Stimulated activated CD8-positive, alpha-beta memory T cell treated with anti-CD3 and anti-CD28 coated beads, Interleukin-12 subunit alpha, Interleukin-12 subunit beta, amount 100 ng/mL, for 4 hours (primary cell): Measurements from ENCODE around the gene AQP5.

Experiments used
- DNase-seq: peaks from one replicate; pipeline ENCODE4 v3.0.0-alpha.2; 2020; ENCODE audit warnings: low read depth

The AQP5 gene

GRCh38 chr12:49964849-49965624 is 3.4 kb downstream of the AQP5 start:
- no peak for DNase-seq

- DNase-seq, result no peak
Observed at GRCh38 chr12:49965836-49966235, 4.2 kb downstream of the AQP5 start.

DNA sequence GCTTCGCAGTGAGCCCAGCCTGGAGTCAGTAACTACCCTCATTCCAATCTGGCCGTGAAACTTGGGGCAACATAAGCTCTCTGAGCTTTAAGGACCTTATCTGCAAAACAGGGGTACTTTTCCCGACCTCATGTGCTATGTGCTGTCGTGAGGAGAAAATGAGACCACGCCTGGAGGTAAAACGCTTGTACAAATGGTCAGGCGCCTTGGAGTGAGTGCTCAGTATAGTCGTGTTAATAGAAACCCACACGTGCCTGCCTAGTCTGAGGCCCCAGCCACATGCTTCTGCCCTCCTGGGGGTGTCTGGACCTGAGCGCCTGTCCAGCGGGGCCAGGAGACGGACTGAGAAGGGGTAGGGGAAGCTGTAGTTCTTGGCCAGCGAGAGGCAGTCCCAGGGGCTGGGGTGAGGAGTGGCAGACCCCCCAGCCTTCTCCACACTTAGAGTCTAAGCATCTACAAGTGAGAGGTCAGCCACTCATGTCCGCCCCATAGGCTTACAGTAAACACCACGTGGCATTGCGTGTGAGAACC is 4.9 kb downstream of the AQP5 start:
- DNase-seq, result no peak

DNA sequence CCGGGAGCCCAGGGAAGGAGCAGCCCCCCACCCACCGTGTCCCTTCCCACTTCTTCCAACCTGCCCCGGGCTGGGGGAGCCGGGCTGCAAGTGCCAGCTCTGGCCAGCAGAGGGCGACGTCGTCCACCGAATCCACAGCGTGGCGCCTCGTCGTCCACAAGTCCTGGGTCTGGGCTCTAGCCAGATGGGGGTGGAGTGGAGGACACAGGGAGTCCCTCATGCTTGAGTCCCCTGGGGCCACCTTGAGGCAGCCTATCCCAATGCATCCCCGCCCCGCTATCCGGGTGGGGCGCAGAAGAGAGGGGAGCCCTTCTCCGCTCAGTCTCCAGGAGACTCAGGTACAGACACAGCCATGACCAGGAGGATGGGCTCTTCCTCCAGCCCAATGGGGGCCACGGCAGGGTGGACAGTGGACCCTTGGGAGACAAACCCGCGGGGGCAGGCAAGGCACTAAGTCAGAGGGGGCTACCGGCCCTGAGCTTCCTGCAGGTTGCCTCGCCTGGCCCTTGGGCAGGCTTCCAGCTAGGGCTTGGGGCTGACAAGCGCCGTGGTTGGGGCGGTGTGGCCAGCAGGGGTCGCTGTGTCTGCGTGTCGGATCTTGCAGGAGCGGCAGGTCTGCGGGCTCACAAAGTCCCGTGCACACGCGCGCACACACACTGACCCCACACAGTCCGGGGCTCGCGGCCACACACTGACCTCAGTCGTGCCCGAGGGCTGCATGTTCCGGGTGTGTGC is 5.5 kb downstream of the AQP5 start:
- peak; percentile 77 for DNase-seq

- no peak for DNase-seq
Observed at GRCh38 chr12:49967777-49968250, 6.1 kb downstream of the AQP5 start.

- no peak for DNase-seq
Observed at GRCh38 chr12:49968471-49968870, 6.8 kb downstream of the AQP5 start.

GRCh38 chr12:49969027-49969426 is 7.4 kb downstream of the AQP5 start:
- no peak for DNase-seq

DNA sequence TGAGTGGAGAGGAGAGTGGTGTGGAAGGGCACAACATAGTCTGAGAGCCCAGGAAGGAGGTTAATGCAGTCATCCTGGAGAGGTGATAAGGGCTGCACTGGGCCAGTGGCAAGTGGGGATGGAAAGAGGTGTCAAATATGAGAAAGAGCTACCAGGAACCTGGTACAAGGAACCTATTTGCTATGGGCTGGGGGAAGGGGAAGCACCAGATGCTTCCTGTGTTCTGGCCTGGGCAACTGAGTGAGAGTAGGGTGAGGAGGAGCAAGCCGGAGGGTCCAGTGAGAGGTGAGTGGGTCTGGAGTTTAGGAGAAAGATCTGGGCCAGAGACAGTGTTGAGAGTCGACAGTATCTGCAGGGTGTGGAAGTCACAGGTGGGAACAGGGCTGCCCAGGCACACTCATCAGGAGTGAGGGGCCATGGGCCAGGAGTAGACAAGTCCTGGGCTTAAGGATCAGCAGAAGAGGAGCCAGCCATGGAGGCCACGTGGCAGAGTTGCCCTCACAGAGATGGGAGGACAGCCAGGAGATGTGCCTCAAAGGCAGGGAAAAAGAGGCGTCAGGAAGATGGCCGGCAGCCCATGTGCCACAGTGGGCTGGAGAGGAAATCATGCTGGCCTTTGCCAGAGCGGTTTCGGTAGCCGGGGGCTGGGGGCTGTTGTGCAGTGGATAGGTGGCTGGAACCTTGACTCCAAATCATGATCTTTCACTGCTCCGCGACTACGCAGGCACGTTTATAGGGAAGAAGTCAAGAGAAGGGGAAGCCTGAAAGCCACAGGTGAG is 8.2 kb downstream of the AQP5 start:
- no peak for DNase-seq

DNA sequence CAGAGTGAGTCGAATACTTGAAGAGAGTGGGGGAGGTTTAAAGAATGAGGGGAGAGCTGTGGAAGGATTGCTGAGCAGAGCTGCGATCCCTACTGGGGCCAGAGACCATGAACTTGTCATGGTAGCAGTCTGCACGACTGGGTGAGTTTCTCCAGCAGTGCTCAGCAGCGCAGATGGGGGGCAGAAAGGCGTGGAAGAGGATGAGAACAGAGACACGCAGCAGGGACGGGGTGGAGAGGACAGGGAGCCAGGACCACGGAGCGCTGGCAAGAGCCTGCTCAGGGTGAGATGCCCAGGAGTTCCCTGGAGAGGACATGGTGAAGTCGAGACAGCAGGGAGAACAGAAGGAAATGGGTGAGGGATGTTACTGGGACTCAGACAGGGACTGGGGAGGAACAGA is 9.0 kb downstream of the AQP5 start:
- DNase-seq, result no peak

DNA sequence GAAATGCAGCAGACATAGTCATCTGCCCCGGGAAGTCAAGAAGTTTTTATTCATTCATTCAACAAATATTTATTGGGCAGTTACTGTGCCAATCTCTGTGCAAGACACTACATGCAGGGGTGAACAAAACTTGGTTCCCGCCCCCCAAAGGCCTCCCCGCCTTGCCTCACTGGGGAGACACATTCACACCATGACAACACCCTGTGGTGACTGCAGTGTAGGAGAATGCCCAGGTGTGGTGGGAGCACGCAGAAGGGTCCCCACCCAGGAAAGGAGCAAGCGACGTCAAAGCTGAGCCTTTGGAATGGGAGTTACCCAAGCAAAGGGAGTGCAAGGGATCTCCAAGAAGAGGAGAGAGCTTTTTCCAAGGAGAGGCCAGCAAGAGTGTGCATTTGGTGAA is 9.5 kb downstream of the AQP5 start:
- no peak for DNase-seq

- no peak for DNase-seq
Observed at GRCh38 chr12:49972129-49972528, 10.5 kb downstream of the AQP5 start.

DNA sequence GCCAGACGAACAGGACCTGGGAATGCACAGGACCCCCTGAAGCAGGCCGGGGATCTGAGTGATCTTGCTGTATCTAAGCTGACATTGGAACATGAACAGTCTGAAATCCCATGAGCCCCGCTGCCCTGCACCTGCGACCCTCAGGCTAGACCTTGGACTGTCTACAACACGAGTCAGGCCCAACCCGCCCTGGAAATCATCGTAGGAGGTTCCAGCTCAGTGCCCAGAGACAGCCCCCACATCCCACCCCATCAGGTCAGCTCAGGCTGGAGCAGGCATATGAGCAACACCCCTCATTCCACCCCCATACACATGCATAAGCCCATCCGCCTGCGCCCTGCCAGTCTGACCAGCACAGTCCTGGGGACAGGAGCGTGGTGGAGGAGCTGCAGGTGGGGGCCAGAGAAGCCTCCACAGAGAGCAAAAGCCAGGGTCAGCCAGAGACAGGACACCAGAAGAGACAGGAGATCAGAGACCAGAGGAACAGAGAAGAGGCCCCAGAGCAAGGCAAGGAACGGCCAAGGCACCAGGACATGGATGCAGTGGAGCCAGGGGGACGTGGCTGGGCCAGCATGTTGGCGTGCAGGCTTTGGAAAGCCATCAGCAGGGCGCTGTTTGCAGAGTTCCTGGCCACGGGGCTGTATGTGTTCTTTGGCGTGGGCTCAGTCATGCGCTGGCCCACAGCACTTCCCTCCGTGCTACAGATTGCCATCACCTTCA is 11.1 kb downstream of the AQP5 start, which contains the start of gene AQP6:
AQP6 (plus strand) TSS at position 307 of the 720 bp plus-strand sequence; CDS start at position 534, 227 bp downstream.
- DNase-seq, result no peak

GRCh38 chr12:49973361-49973830 is 11.7 kb downstream of the AQP5 start:
- no peak for DNase-seq

DNA sequence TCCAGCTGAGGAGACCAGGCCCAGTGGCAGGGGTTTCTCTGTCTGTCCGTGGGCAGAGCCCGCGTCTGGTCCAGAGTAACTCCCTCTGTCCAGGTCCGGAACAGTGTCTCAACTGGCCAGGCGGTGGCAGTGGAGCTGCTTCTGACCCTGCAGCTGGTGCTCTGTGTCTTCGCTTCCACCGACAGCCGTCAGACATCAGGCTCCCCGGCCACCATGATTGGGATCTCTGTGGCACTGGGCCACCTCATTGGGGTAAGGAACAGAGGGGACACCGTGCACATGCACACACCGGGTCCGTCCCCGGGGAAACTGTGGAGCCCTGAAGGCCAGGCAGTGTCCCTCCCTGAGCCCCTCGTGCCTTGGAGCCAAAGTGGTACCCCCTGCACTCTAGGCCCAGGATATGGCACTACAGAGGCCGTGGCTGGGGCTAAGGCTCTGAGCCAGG is 12.6 kb downstream of the AQP5 start:
- no peak for DNase-seq

DNA sequence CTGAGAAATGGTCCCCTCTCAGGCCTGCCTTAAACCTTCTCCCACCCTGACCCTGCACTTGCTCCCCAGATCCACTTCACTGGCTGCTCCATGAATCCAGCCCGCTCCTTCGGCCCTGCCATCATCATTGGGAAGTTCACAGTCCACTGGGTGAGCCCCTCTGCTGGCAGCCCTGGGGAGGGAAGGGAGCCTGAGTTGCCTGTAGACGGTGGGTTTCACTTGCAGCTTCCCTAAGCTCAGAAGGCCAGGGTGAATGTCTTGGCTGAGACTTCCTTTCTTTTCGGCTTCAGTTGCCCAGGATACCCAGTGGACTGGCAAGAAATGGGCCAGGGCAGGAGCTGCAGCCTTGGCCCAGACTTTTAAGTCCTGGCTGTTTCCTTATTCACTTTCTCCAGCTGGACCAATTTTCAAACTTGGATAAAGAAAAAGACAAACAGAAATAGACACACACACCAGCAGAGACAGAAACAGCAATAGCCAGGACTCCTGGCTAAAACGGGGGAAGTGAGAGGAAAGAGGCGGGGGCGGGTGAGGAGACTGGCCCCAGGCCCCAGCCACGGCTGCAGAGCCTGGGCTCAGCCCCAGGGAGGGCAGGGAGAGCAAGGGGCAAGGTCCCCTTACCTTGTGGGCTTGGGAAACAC is 13.1 kb downstream of the AQP5 start:
- DNase-seq, result no peak

- DNase-seq, result no peak
Observed at GRCh38 chr12:49975318-49975761, 13.7 kb downstream of the AQP5 start.

DNA sequence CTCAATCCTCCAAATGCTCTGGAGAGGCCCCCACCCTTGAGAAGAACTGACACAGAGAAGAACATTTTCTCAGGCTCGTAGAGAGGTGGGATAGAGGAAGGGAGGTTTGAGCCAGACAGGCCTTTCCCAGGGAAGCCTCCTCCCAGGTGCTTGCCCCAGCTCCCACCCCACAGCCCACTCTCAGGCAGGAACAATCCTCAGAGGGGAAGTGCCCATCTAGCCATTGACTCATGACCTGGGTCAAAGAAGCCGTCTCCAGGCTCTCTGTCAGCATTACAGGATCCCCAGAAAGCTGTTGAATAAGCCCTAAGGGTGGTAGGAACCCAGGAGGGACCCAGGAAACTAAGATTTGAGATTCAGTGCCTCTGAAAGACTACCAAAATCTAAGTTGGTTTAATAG is 14.9 kb downstream of the AQP5 start:
- DNase-seq, result no peak

DNA sequence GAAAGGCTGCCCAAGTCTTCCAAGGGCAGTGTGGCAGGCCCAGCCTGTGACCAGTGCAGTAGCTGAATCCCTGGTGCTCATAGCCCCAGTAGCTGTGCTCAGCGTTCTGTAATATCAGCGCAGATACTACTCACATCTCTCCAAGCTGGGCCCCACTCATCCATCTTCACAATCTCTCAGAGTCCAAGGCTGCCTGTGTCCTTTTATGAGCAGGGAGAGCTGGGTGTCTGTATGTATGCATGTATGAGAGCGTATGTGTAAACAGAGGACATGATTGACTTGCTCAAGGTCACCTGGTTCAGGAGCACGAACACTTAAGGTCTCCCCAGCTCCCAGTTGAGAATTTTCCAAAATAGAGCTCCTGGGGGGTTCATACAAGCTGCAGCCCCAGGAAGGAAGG is 16.5 kb downstream of the AQP5 start:
- no peak for DNase-seq

DNA sequence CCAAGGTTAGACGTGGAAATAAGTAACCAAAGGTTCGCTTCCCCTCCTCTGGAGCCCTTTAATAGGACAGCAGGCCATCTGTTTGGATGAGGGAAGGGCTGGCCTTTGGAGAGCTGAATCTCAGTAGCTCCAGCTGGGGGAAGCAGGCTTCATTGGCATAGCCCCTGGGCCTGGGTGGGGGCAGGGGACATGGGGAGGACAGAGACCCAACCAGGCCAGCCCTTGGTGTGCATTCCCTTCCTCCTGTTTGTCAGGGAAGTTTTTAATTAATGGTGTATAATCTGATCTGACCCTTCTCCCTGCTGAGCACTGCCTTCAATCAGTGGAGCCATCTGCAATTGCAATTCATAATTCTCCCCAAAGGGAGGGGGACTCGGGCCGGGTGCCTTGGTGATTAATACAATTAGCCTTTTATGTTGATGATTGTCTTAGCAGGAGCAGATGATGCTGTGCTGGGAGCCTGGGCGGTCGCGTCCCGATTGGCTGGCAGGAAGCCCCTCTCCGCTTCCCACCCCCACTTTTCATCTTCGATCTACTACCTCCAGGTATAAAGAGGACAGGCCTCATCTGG is 17.4 kb downstream of the AQP5 start:
- no peak for DNase-seq

DNA sequence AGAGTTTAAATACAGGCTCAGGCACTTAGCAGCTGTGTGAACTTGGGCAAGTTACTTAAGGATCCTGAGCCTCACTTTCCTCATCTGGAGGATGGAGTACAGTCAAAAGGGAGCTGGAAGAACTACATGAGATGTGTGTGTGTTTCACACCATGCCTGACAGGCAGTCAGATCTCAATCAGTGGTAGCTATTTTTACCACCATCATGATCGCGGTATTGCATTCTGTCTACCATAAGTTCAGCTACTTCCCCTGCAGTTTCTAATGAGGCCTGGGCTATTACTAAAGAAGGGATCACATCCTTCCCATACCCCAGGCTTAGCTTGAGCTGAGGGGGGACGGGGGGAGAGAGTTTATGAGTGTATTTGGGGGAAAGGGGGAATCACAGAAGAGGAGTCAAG is 18.1 kb downstream of the AQP5 start:
- DNase-seq, result no peak
